Measurements from ENCODE around the gene CPED1.

Gene CPED1

DNA sequence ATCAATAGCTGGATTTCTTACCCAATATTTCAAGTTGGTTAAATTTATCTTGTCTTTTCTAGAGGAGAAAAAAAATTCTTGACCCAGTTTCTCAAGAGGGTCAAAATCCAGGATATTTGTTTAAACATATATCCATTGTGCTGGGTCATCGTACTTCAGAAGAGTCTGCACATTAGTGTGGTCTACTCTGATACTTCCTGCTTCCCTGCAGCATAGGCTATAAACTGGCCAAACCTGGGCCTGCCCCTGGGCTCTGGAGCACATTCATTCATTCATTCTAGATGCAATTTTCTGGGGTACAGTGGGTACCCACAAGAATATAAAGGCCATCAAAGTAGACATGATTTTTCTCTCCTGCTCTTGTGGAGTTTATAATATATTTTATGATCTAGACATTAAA is 198.2 kb downstream of the CPED1 start:
- no peaks in the 10 kb centered on the region for H3K4me1 ChIP-seq
- TF ChIP-seq, protein P1, sequence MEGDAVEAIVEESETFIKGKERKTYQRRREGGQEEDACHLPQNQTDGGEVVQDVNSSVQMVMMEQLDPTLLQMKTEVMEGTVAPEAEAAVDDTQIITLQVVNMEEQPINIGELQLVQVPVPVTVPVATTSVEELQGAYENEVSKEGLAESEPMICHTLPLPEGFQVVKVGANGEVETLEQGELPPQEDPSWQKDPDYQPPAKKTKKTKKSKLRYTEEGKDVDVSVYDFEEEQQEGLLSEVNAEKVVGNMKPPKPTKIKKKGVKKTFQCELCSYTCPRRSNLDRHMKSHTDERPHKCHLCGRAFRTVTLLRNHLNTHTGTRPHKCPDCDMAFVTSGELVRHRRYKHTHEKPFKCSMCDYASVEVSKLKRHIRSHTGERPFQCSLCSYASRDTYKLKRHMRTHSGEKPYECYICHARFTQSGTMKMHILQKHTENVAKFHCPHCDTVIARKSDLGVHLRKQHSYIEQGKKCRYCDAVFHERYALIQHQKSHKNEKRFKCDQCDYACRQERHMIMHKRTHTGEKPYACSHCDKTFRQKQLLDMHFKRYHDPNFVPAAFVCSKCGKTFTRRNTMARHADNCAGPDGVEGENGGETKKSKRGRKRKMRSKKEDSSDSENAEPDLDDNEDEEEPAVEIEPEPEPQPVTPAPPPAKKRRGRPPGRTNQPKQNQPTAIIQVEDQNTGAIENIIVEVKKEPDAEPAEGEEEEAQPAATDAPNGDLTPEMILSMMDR (IDR thresholded peaks at IDR 0.05), result no peak
- H3K79me2 ChIP-seq, result no peaks in the 10 kb centered on the region
- H3K4me2 ChIP-seq (ENCODE audit: low read length), result no peak overlapping the region
- H3K9ac ChIP-seq, result no peak overlapping the region
- H3K27ac ChIP-seq, result no peak overlapping the region
- H3K9me3 ChIP-seq (ENCODE audit: control insufficient read depth, low read length), result no peaks in the 10 kb centered on the region
- no peaks in the 10 kb centered on the region for H3K27me3 ChIP-seq (ENCODE audit: control insufficient read depth, insufficient read depth, low read length)
- H3K36me3 ChIP-seq (ENCODE audit: control insufficient read depth, insufficient read depth, low read length), result no peaks in the 10 kb centered on the region
- H2AFZ ChIP-seq, result no peak overlapping the region
- H3K4me3 ChIP-seq (ENCODE audit: low read depth, low read length), result no peak overlapping the region

DNA sequence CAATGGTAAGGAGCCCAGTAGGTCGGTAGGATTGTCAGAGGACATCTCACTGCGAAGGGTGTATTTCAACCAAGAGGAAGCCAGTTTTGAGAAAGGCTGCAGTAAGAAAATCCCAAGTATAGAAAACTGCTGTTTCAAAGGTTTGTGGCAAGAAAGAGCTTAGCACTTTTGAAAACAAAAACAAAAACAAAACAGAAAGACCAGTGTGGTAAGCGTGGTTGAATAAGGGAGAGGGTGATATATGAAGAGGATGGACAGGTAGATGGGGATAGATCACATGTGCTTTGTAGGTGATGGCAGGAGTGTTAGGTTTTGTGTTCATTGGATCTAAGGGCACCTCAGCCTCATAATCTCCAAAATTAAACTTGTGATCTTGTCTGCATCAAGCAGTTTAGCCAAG is 198.7 kb downstream of the CPED1 start:
- H3K9ac ChIP-seq, result no peak overlapping the region
- no peak overlapping the region for H3K27ac ChIP-seq
- no peaks in the 10 kb centered on the region for H3K27me3 ChIP-seq (ENCODE audit: control insufficient read depth, insufficient read depth, low read length)
- no peak overlapping the region for H2AFZ ChIP-seq
- no peaks in the 10 kb centered on the region for H3K79me2 ChIP-seq
- no peaks in the 10 kb centered on the region for H3K4me1 ChIP-seq
- no peaks in the 10 kb centered on the region for H3K9me3 ChIP-seq (ENCODE audit: control insufficient read depth, low read length)
- TF ChIP-seq, protein P1 (IDR thresholded peaks at IDR 0.05), result no peak
- no peak overlapping the region for H3K4me3 ChIP-seq (ENCODE audit: low read depth, low read length)
- no peak overlapping the region for H3K4me2 ChIP-seq (ENCODE audit: low read length)
- H3K36me3 ChIP-seq (ENCODE audit: control insufficient read depth, insufficient read depth, low read length), result no peaks in the 10 kb centered on the region

DNA sequence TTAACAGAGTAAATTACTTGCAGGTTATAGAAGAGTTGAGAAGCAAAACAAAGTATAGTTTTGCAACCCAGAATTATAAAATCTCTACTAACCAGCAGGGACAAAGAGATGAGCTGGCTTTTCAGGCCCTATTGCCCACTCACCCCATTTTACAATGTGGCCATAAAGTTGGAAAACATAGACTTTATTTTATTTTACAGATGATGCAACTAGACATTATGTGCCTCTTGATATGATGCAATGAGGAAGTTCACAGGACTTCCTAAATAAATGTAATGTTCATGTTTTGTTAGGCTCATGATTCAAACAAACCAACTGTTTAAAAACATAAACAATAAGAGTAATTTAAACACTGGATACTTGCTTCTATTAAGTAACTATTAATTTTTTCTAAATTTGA is 199.2 kb downstream of the CPED1 start:
- H2AFZ ChIP-seq, result no peak overlapping the region
- no peaks in the 10 kb centered on the region for H3K9me3 ChIP-seq (ENCODE audit: control insufficient read depth, low read length)
- no peak overlapping the region for H3K9ac ChIP-seq
- no peaks in the 10 kb centered on the region for H3K27me3 ChIP-seq (ENCODE audit: control insufficient read depth, insufficient read depth, low read length)
- no peak overlapping the region for H3K4me2 ChIP-seq (ENCODE audit: low read length)
- H3K4me1 ChIP-seq, result no peaks in the 10 kb centered on the region
- no peak overlapping the region for H3K4me3 ChIP-seq (ENCODE audit: low read depth, low read length)
- H3K27ac ChIP-seq, result no peak overlapping the region
- no peaks in the 10 kb centered on the region for H3K36me3 ChIP-seq (ENCODE audit: control insufficient read depth, insufficient read depth, low read length)
- TF ChIP-seq, protein P1 (IDR thresholded peaks at IDR 0.05), result no peak
- no peaks in the 10 kb centered on the region for H3K79me2 ChIP-seq

DNA sequence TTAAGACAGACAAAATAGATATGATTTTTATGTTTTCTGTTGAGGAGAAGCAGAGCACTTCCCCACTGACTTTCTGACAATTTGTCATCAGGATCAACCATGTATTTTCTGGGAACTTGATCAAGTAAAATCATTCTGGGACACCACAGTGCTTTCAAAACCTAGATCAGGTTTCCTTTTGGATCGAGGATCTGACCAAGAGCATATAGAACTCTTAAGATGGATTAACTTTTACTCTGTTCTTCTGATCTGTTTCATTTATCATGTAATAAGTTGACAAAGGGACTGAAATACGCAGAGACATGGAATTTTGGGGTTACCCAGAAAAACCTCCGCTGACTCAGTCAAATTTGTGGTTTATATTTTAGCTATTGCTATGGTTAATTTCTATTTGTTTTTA is 204.3 kb downstream of the CPED1 start:
- no peaks in the 10 kb centered on the region for H3K9me3 ChIP-seq (ENCODE audit: control insufficient read depth, low read length)
- H3K4me3 ChIP-seq (ENCODE audit: low read depth, low read length), result no peak overlapping the region
- no peaks in the 10 kb centered on the region for H3K27me3 ChIP-seq (ENCODE audit: control insufficient read depth, insufficient read depth, low read length)
- no peak overlapping the region for H3K4me2 ChIP-seq (ENCODE audit: low read length)
- no peak overlapping the region for H3K27ac ChIP-seq
- no peak overlapping the region for H2AFZ ChIP-seq
- no peak overlapping the region for H3K9ac ChIP-seq
- H3K36me3 ChIP-seq (ENCODE audit: control insufficient read depth, insufficient read depth, low read length), result no peaks in the 10 kb centered on the region
- H3K79me2 ChIP-seq, result no peaks in the 10 kb centered on the region
- TF ChIP-seq, protein P1 (IDR thresholded peaks at IDR 0.05), result no peak
- H3K4me1 ChIP-seq, result no peaks in the 10 kb centered on the region

DNA sequence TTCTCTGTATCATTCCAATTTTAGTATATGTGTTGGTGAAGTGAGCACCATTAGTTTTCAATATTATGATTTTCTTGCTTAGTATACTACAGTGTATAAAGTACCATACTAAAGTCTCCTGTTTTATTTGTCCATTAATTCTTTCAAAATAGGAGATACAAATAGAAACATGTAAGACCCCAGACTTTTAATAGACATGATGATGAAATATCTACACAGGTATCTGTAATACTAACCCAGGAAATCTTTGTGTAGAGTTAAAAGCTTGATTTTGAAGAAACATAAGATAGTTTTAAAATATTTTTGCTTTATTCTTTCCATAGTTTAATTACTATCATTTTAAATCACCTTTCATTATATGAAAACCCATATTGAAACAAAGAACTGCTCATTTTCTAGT is 206.5 kb downstream of the CPED1 start:
- H3K9me3 ChIP-seq (ENCODE audit: control insufficient read depth, low read length), result no peaks in the 10 kb centered on the region
- H3K27ac ChIP-seq, result no peak overlapping the region
- H3K27me3 ChIP-seq (ENCODE audit: control insufficient read depth, insufficient read depth, low read length), result no peaks in the 10 kb centered on the region
- H3K79me2 ChIP-seq, result no peaks in the 10 kb centered on the region
- no peak overlapping the region for H3K4me3 ChIP-seq (ENCODE audit: low read depth, low read length)
- TF ChIP-seq, protein P1 (IDR thresholded peaks at IDR 0.05), result no peak
- H3K4me1 ChIP-seq, result no peaks in the 10 kb centered on the region
- no peak overlapping the region for H3K9ac ChIP-seq
- H3K4me2 ChIP-seq (ENCODE audit: low read length), result no peak overlapping the region
- H3K36me3 ChIP-seq (ENCODE audit: control insufficient read depth, insufficient read depth, low read length), result no peaks in the 10 kb centered on the region
- H2AFZ ChIP-seq, result no peak overlapping the region
